Activated T-cell treated with anti-CD3 and anti-CD28 coated beads, Interleukin-2, amount 50 U/mL, for 4 hours (primary cell): Measurements from ENCODE around the gene MED15. TPM values are rescaled to one million over a fixed set of nuclear protein-coding genes. Genes with fewer than 3 reads are reported as not detected.
A peak's percentile ranks its signal among the peaks of the same experiment; 100 is the strongest.
"Not testable (repeated sequence)": the region's sequence is repeated elsewhere in the genome, so short reads cannot be mapped to it uniquely, and the experiment has no call there.

Source experiments
- ATAC-seq, 2 donors: fragments of 200-7000 bp; cut with Tn5 transposase; one replicate each; pipeline ENCODE4 v1.10.0; 2021
- DNase-seq: peaks from one replicate; pipeline ENCODE4 v3.0.0-alpha.2; 2020
- H3K27me3 Mint-ChIP-seq: one replicate; pipeline ENCODE4 v1.8.0; 2021; ENCODE audit warnings: low read depth, mixed read lengths
- H3K36me3 Mint-ChIP-seq: one replicate; pipeline ENCODE4 v1.8.0; 2022; ENCODE audit warnings: mixed read lengths; ENCODE audit not compliant: insufficient read depth
- H3K4me1 Mint-ChIP-seq: one replicate; pipeline ENCODE4 v1.8.0; 2021; ENCODE audit warnings: low read depth, mixed read lengths
- H3K4me3 Mint-ChIP-seq: one replicate; pipeline ENCODE4 v1.8.0; 2021; ENCODE audit warnings: mild to moderate bottlenecking, moderate library complexity, mixed read lengths
- H3K9me3 Mint-ChIP-seq: one replicate; pipeline ENCODE4 v1.8.0; 2021; ENCODE audit warnings: mixed read lengths
- total RNA-seq, 3 donors: library from RNA; stranded (reverse); gene quantifications; one replicate each; pipeline ENCODE4 v1.2.1, GENCODE V29; 2021

Gene MED15
- 10 to 100 TPM; 83.2 to 90.5 (median 84.0) TPM for total RNA-seq

- ATAC-seq (peak; percentile 87 to 88), DNase-seq (peak; percentile 80)
- H3K9me3 Mint-ChIP-seq: no peaks in the 10 kb centered on the region
- peak within 1 kb of the TSS; percentile 97 for H3K4me3 Mint-ChIP-seq
- H3K4me1 Mint-ChIP-seq: peaks cover 55% of the 10 kb centered on the region
- H3K27me3 Mint-ChIP-seq: no peaks in the 10 kb centered on the region
- H3K36me3 Mint-ChIP-seq: peaks cover 11% of the 10 kb centered on the region
These were observed at the start of gene MED15 for GRCh38 chr22:20507253-20508066. TSS of gene MED15 (plus strand) at chr22:20507610. CDS start at chr22:20507679, 69 bp downstream.

GRCh38 chr22:20458530-20459151, 48.8 kb upstream of the MED15 start:
- DNase-seq (no peak), ATAC-seq (no peak)
- Mint-ChIP-seq H3K4me1 (peaks cover 41% of the 10 kb centered on the region), H3K4me3 (no peak overlapping the region), H3K36me3 (peaks cover 26% of the 10 kb centered on the region), H3K9me3 (no peaks in the 10 kb centered on the region), H3K27me3 (no peaks in the 10 kb centered on the region)

- DNase-seq: no peak
- Mint-ChIP-seq H3K4me1 (peaks cover 46% of the 10 kb centered on the region), H3K27me3 (no peaks in the 10 kb centered on the region)
These were observed 48.3 kb upstream of the MED15 start for GRCh38 chr22:20459152-20459542.

GRCh38 chr22:20459862-20460261, 47.5 kb upstream of the MED15 start:
- ATAC-seq (no peak), DNase-seq (no peak)
- H3K27me3 Mint-ChIP-seq: no peaks in the 10 kb centered on the region
- H3K36me3 Mint-ChIP-seq: peaks cover 23% of the 10 kb centered on the region
- no peak overlapping the region for H3K4me3 Mint-ChIP-seq
- H3K9me3 Mint-ChIP-seq: no peaks in the 10 kb centered on the region
- H3K4me1 Mint-ChIP-seq: peaks cover 53% of the 10 kb centered on the region

More at GRCh38 chr22:20459152-20459542, 48.3 kb upstream of the MED15 start:
- no peak for ATAC-seq
- H3K9me3 Mint-ChIP-seq: no peaks in the 10 kb centered on the region
- no peak overlapping the region for H3K4me3 Mint-ChIP-seq
- peaks cover 26% of the 10 kb centered on the region for H3K36me3 Mint-ChIP-seq

- Mint-ChIP-seq H3K27me3 (no peaks in the 10 kb centered on the region), H3K9me3 (no peaks in the 10 kb centered on the region), H3K36me3 (peaks cover 13% of the 10 kb centered on the region), H3K4me1 (peaks cover 61% of the 10 kb centered on the region), H3K4me3 (peak overlapping the region; percentile 26)
- DNase-seq (no peak), ATAC-seq (peak; percentile 31 to 41)
These were observed 43.9 kb upstream of the MED15 start for GRCh38 chr22:20463324-20464095.

- Mint-ChIP-seq H3K4me3 (peak overlapping the region; percentile 26), H3K27me3 (no peaks in the 10 kb centered on the region), H3K36me3 (peaks cover 11% of the 10 kb centered on the region), H3K9me3 (no peaks in the 10 kb centered on the region), H3K4me1 (peaks cover 62% of the 10 kb centered on the region)
- peak; percentile 43 for DNase-seq
- peak; percentile 89 to 94 for ATAC-seq
These were observed 43.3 kb upstream of the MED15 start for GRCh38 chr22:20464096-20464614.

- H3K36me3 Mint-ChIP-seq: peaks cover 8% of the 10 kb centered on the region
- no peaks in the 10 kb centered on the region for H3K27me3 Mint-ChIP-seq
- DNase-seq (no peak), ATAC-seq (no peak)
- H3K9me3 Mint-ChIP-seq: no peaks in the 10 kb centered on the region
- H3K4me3 Mint-ChIP-seq: peak overlapping the region; percentile 29
- peaks cover 64% of the 10 kb centered on the region for H3K4me1 Mint-ChIP-seq
These were observed 42.3 kb upstream of the MED15 start for GRCh38 chr22:20464912-20465758.

DNA sequence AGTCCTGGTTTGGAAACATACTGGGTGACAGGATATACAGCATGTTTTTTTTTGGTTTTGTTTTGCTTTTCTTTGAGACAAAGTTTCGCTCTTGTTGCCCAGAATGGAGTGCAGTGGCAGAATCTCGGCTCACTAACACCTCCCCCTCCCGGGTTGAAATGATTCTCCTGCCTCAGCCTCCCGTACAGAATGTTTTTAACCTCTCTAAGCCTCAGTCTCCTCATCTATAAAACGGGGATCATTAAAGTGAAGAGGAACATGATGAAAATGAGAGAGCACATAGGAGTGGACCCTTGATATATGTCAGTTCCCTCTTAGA, 41.7 kb upstream of the MED15 start:
- H3K4me1 Mint-ChIP-seq: peaks cover 64% of the 10 kb centered on the region
- no peaks in the 10 kb centered on the region for H3K9me3 Mint-ChIP-seq
- peak in 1 of 2 donors; percentile 10 for ATAC-seq
- peaks cover 11% of the 10 kb centered on the region for H3K36me3 Mint-ChIP-seq
- no peaks in the 10 kb centered on the region for H3K27me3 Mint-ChIP-seq
- no peak for DNase-seq
- no peak overlapping the region for H3K4me3 Mint-ChIP-seq

GRCh38 chr22:20466659-20467379, 40.6 kb upstream of the MED15 start:
- Mint-ChIP-seq H3K9me3 (no peaks in the 10 kb centered on the region), H3K4me3 (no peak overlapping the region), H3K4me1 (peaks cover 60% of the 10 kb centered on the region), H3K27me3 (no peaks in the 10 kb centered on the region), H3K36me3 (peaks cover 19% of the 10 kb centered on the region)
- ATAC-seq (no peak), DNase-seq (no peak)

- H3K9me3 Mint-ChIP-seq: no peaks in the 10 kb centered on the region
- no peaks in the 10 kb centered on the region for H3K27me3 Mint-ChIP-seq
- no peak overlapping the region for H3K4me3 Mint-ChIP-seq
- DNase-seq: no peak
- peak in 1 of 2 donors; percentile 10 for ATAC-seq
- H3K36me3 Mint-ChIP-seq: peaks cover 19% of the 10 kb centered on the region
- H3K4me1 Mint-ChIP-seq: peaks cover 43% of the 10 kb centered on the region
These were observed 38.1 kb upstream of the MED15 start for GRCh38 chr22:20469110-20469868.

- ATAC-seq, H3K9me3 Mint-ChIP-seq, H3K27me3 Mint-ChIP-seq, DNase-seq, H3K4me3 Mint-ChIP-seq: not testable (repeated sequence)
- Mint-ChIP-seq H3K4me1 (peaks cover 42% of the 10 kb centered on the region), H3K36me3 (peaks cover 19% of the 10 kb centered on the region)
These were observed 36.9 kb upstream of the MED15 start for GRCh38 chr22:20470525-20470924.

GRCh38 chr22:20471126-20471833, 36.1 kb upstream of the MED15 start:
- Mint-ChIP-seq H3K36me3 (peaks cover 19% of the 10 kb centered on the region), H3K4me1 (peaks cover 44% of the 10 kb centered on the region), H3K9me3 (no peaks in the 10 kb centered on the region), H3K27me3 (no peaks in the 10 kb centered on the region), H3K4me3 (no peak overlapping the region)
- ATAC-seq (no peak), DNase-seq (no peak)
